Muscle of arm (tissue), 12 donors: ENCODE results near the gene RBFOX2. TPM values are rescaled to one million over a fixed set of nuclear protein-coding genes. Genes with fewer than 3 reads are reported as not detected.
"Not testable (repeated sequence)": the region's sequence is repeated elsewhere in the genome, so short reads cannot be mapped to it uniquely, and the experiment has no call there.

Source experiments
- DNase-seq: peaks from one replicate; pipeline ENCODE4 v3.0.0-alpha.2; 2013
- polyA plus RNA-seq, 12 donors: library from polyadenylated mRNA; unstranded; fragments of 120-200 nt; gene quantifications; one replicate each; pipeline ENCODE4 v1.2.1, GENCODE V29; 2013; ENCODE audit not compliant: insufficient read length in 12 of 12

RBFOX2 gene
- polyA plus RNA-seq, 12 donors = 180 to 394 (median 218) TPM

- no peak for DNase-seq
These were observed 20.5 kb upstream of the RBFOX2 start for GRCh38 chr22:36048911-36049677.

GRCh38 chr22:36044517-36044916 lies 15.9 kb upstream of the RBFOX2 start:
- not testable (repeated sequence) for DNase-seq

GRCh38 chr22:36042240-36042639 lies 13.6 kb upstream of the RBFOX2 start:
- no peak for DNase-seq

GRCh38 chr22:36039125-36039524 lies 10.5 kb upstream of the RBFOX2 start:
- no peak for DNase-seq

- DNase-seq = no peak
These were observed 8.6 kb upstream of the RBFOX2 start for GRCh38 chr22:36037102-36037758.

- DNase-seq = no peak
These were observed 7.6 kb upstream of the RBFOX2 start for GRCh38 chr22:36036167-36036624.

GRCh38 chr22:36032611-36033010 lies 4.0 kb upstream of the RBFOX2 start:
- DNase-seq = no peak

- DNase-seq = no peak
These were observed 757 bp upstream of the RBFOX2 start for GRCh38 chr22:36029406-36029755.

- DNase-seq = no peak
These were observed 534 bp downstream of the RBFOX2 start for GRCh38 chr22:36027935-36028645.

GRCh38 chr22:36027579-36027934 lies 1.1 kb downstream of the RBFOX2 start:
- no peak for DNase-seq

- no peak for DNase-seq
These were observed 1.9 kb downstream of the RBFOX2 start for GRCh38 chr22:36026741-36027140.

- DNase-seq = no peak
These were observed 5.9 kb downstream of the RBFOX2 start for GRCh38 chr22:36022697-36023096.

- DNase-seq = no peak
These were observed 6.5 kb downstream of the RBFOX2 start for GRCh38 chr22:36022162-36022561.

GRCh38 chr22:36021606-36022153 lies 6.9 kb downstream of the RBFOX2 start:
- DNase-seq = no peak

GRCh38 chr22:36020865-36021264 lies 7.8 kb downstream of the RBFOX2 start:
- DNase-seq = not testable (repeated sequence)

GRCh38 chr22:36017651-36018091 lies 11.0 kb downstream of the RBFOX2 start:
- no peak for DNase-seq

GRCh38 chr22:36016684-36017083 lies 11.9 kb downstream of the RBFOX2 start:
- DNase-seq = no peak

GRCh38 chr22:36015811-36016529 lies 12.7 kb downstream of the RBFOX2 start:
- DNase-seq = no peak

- DNase-seq = no peak
These were observed 13.3 kb downstream of the RBFOX2 start for GRCh38 chr22:36015155-36015810.

- DNase-seq = no peak
These were observed 14.0 kb downstream of the RBFOX2 start for GRCh38 chr22:36014546-36015074.

- no peak for DNase-seq
These were observed 16.3 kb downstream of the RBFOX2 start for GRCh38 chr22:36012332-36012731.
